HG03045 (cell line): ENCODE results near the gene TNRC6C.
"Not testable (repeated sequence)": the region's sequence is repeated elsewhere in the genome, so short reads cannot be mapped to it uniquely, and the experiment has no call there.

Experiments used
- ATAC-seq: cut with Tn5 transposase; IDR thresholded peaks from one replicate; pipeline ENCODE4 v1.9.1; 2021; ENCODE audit warnings: mild to moderate bottlenecking, moderate library complexity; ENCODE audit not compliant: unreplicated experiment

Gene TNRC6C

DNA sequence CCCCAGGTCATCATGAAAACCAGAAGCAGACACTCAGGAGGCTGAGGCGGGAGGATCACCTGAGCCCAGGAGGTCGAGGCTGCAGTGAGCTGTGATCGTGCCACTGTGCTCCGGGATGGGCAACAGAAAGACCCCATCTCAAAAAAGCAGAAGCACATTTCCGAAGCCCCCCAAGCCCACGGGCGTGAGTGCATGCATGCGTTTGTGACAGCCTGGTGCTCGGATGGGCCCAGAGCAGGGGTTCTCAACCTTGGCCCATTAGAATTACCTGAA, 150.9 kb downstream of the TNRC6C start:
- ATAC-seq = no peak

DNA sequence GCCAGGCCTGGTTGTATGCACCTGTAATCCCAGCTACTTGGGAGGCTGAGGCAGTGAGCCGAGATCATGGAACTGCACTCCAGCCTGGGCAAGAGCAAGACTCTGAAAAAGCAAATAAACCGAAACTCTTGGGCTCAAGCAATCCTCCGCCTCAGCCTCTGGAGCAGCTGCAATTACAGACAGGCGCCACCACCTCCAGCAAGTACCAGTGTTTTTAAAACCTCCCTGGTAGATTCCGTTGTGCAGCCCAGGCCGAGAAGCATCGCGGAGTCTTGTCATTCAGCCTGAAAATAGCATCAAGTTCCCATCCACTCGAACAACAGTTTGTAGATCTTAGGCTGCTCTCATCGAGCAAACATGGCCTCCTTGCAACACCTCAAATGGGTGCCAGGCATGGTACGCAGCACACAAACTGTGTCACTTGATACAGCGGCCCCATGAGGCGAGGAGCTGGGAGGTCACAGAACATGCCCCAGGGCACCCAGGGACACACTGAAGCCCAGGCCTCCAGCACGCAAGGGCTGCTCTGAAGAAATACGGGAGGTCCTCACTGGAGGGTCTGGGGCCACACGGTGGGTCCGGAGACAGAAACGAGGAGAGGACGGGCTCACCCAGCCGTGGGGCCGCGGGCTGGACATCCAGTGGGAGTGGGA, 152.0 kb downstream of the TNRC6C start:
- ATAC-seq = no peak

DNA sequence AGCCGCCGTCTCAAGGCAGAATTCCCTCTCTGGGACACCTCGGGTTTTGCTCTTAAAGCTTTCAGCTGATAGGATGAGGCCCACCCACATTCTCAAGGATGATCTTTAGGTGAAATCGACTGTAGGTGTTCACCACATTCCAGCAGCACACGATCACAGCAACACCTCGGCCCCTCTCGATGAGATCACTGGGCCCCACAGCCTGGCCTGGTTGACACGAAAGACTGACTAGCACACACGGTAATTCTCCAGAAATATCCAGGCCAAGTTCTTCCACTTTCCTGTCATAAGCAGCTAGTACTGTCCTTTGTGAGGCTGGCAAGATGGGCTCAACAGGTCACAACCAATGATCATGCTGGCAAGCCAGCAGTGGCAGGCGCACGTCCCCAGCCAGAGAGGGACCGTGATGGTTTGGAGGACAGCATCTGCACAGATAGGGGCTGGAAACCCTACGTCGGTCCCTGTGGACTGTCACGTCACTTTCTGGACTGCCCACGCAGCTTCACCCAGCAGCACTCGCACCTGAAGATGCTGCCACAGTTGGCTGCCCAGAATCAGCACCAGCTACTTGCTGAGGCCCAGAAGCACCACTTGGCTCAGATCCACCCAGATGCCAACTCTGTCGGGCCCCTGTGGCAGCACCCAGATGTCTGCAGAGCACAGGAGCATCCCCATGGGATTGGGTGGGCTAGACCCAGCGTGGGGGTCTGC, 152.7 kb downstream of the TNRC6C start:
- no peak for ATAC-seq

DNA sequence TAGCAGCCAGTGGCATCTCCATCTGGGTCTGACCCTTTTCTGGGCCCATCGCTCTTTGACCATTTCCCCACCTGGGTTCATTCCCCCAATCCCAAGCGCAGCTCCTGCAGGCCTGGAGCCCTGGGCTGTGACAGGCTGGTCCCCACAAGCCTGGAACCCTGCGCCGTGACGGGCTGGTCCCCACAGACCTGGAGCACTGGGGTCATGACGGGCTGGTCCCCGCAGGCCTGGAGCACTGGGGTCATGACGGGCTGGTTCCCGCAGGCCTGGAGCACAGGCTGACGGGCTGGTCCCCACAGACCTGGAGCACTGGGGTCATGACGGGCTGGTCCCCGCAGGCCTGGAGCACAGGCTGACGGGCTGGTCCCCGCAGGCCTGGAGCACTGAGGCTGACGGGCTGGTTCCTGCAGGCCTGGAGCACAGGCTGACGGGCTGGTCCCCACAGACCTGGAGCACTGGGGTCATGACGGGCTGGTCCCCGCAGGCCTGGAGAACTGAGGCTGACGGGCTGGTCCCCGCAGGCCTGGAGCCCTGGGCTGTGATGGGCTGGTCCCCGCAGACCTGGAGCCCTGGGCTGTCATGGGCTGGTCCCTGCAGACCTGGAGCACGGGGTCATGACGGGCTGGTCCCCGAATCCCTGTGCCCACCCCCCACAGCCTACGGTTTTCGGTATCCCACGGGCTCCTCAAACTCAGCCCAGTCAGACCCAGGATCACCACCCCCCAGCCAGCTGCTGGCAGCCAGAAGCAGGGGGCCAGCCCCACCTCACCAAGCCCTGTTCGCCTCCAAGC, 153.4 kb downstream of the TNRC6C start:
- no peak for ATAC-seq

DNA sequence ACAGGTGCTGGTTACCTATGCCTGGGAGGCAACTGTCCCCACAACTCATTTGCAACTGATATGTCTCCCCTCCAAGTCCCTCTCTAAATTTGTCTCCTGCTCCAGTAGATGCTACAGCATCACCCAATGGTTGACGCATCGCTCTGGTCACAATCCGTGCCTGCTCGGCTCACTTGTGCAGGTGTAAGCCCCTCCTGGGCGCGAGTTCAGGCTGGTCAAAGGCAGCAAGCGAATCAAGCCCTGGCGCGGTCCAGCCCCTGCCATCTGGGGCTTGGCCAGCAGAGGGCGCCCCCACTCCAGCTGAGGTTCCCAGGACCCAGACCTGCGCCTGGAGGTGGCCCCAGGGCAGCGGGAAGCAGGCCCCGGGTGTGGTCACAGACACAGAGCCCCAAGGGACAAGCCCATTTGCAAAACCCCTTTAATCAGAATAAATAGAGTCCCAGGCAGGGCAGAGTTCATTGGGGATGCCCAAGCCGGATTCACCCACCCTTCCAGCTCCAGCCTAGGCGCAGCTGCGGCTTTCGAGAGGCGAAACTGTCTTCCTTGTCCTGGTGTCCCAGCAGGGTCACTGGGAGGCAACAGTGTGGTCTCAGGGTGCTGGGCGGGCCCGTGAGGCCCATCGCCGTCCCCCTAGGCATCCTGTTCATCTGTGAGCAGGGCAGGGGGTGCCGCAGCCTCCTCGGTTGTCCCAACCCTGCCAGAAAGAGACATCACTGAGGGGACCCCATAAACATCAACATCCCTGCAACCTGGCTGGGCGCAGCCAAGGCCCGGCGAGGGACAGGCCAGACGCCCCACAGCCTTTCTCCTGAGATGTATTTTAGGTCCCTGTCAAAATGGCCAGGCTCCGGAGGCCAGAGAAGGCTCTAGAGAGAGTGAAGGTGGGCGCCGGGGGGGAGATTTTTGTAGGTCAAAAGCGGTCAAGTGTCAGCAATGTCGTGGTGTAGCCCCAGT, 154.3 kb downstream of the TNRC6C start:
- no peak for ATAC-seq

DNA sequence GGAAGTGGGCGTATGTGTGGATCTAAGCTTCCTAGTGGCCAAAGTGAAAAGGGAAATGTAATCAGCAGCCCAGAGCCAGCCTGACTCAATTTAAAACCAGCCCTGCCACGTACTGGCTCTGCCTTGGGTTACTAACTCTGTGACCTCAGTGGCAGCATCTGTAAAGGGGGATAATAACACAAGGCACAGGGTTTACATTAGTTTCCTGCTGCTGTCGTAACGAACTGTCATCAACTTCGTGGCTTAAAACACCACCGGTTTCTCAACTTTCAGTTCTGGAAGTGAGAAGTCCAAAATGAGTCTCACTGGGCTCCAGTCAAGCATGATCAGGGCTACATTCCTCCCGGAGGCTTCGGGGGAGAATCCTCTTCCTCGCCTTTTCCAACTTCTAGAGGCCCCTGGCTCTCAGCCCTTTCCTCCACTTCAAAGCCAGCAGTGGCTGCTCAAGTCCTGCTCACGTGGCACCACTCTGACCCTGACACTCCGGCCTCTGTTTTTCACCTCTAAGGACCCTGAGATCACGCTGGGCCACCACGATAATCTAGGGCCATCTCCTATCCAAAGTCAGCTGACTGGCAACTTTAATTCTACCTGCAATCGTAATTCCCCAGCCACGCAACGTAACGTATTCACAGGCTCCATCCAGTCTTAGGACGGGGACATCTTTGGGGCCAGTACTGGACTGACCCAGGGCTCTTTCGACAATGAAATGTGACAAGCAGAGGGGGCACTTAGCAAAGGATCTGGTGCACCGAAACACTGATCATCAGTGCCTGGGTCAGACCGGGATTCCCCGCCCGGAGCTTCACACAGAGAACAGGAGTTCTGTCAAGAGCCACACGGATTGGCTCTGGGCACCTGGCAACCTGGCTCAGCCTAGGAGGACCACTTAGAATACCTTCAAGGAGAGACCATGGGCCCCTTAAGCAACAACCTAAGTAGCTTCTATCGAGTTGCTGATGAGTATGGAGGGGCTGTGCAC, 155.6 kb downstream of the TNRC6C start:
- no peak for ATAC-seq

DNA sequence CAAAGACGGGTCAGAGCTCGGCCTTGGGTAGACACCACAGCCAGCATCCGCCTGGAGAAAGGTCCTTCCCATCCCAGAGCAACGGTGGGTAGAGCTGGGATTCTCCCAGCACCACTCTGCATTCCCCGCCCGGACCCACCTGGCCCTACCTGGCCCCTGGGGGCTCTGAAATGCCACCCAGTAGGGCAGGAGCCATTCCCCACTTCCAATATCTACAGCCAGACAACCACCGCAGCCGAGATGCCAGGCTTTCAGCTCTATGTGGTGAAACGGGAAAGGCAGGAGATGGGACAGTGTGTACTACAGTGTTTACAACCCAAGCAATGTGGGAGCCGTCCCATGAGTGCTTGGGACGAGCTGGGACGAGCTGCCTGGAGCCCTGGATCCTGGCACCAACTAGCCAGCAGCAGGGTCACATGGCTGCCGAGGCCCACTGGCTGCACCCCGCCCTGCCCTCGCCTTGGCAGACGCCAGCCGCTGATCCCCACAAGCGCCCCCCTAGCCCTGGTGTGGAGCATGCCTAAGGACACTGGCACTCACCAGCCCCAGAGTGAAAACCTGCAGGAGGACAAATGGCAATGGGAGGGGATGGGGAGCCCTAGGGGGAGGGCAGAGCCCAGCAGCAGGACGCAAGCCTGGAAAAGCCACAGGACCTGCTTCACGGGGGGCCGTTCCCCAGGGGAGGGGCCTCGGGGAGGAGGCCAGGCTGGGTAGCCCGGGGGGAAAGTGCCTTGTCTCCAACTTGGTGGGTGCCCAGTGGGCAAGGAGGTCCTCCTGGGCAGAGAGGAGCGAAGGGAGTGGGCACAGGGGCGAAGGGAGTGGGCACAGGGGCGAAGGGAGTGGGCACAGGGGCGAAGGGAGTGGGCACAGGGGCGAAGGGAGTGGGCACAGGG, 156.6 kb downstream of the TNRC6C start:
- no peak for ATAC-seq

DNA sequence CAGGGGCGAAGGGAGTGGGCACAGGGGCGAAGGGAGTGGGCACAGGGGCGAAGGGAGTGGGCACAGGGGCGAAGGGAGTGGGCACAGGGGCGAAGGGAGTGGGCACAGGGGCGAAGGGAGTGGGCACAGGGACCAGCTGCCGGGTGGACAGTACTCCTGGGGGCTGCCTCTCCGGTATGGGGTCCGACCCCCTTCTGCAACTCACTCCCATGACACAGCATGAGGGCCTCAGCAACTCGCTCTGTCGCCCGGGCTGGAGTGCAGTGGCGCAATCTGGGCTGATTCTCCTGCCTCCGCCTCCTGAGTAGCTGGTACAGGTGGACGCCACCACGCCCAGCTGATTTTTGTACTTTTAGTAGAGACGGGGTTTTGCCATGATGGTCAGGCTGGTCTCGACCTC, 157.3 kb downstream of the TNRC6C start:
- not testable (repeated sequence) for ATAC-seq

DNA sequence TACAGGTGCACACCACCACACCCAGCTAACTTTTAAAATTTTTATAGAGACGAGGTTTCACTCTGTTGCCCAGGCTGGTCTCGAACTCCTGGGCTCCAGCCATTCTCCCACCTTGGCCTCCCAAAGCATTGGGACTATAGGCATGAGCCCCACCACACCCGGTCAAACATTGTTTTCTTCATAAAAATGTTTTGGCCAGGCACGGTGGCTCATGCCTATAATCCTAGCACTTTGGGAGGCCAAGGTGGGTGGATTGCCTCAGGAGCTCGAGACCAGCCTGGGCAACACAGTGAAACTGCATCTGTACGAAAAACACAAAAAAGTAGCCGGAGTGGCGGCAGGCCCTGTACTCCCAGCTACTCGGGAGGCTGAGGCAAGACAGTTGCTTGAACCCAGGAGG, 157.9 kb downstream of the TNRC6C start:
- no peak for ATAC-seq

DNA sequence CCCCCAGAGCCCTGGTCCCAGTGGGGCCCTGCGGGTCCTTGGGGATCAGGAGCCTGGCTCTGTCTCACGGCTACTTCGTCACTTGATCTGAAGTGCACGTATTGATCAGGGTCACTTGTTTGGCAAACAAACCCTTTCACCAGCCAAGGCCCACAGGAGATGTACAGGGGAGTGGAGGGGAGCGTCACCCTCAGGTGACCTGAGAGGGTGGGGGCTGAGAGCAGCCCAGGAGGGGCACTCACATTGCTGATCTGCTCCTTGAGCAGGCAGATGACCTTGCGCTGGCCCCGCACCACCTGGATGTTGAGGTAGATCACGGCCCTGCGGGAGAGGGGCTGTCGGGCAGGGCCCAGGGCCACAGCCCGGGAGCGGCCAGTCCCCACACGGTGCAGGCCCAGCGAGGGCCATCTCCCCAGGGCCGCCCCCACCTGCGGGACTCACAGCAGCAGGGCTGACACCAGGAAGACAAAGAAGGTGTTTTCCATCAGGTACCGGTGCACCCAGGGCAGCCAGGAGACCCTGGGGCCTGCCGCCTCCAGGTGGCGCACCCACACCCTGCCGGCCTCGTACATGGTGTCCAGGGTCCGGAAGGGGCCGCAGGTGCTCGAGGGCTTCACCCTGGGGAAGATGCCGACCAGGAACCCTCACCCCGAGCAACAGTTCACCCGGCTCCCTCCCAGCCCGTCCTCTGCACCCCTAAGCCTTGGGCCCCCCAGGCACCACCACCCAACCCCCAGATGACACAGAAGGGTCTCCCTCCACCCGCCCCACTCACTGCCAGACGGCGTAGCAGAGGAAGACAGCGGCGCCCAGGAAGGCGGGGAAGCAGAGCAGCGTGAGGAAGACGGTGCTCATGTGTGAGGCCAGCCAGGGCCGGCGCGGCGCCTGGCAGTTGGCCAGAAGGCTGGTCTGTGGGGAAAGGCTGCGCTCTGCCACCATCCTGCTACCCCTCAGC, 158.8 kb downstream of the TNRC6C start:
- no peak for ATAC-seq

DNA sequence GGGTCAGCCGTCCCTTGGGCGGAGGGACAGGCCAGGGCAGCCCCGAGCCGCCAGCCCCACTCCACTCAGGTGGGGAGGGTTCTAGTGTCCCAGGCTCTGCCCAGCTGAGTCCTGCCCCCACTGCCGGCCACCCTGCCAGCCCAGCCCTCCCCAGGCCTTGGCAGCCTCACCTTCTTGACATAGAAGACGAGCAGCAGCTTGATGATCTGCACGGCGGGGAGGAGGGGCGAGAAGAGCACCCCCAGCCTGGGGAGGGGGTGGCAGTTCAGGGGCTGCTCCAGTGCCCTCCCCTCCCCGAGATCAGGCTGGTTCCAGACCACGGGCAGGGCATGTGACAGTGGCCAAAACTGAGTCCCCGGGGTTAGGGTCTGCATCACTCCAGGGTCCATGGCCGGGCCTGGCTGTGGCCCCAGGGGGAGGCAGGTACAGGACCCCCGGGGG, 160.3 kb downstream of the TNRC6C start:
- no peak for ATAC-seq

DNA sequence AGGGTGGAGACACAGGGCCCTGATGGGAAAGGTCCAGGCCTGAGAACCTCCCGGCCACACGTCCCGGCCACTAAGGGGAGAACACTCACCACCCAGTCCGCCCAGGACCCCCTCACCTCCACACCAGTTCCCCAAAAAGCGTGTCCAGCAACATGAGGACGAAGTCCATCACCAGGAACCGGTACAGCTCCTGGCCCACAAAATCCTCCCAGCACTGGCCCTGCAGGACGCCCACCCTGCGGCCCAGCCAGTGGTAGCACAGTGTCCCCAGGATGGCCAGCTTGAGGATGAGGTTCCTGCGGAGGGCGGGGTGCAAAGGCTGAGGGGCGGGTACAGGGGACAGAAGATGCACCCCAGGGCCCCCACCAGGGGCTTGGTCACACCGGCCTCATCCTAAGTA, 162.0 kb downstream of the TNRC6C start:
- no peak for ATAC-seq

DNA sequence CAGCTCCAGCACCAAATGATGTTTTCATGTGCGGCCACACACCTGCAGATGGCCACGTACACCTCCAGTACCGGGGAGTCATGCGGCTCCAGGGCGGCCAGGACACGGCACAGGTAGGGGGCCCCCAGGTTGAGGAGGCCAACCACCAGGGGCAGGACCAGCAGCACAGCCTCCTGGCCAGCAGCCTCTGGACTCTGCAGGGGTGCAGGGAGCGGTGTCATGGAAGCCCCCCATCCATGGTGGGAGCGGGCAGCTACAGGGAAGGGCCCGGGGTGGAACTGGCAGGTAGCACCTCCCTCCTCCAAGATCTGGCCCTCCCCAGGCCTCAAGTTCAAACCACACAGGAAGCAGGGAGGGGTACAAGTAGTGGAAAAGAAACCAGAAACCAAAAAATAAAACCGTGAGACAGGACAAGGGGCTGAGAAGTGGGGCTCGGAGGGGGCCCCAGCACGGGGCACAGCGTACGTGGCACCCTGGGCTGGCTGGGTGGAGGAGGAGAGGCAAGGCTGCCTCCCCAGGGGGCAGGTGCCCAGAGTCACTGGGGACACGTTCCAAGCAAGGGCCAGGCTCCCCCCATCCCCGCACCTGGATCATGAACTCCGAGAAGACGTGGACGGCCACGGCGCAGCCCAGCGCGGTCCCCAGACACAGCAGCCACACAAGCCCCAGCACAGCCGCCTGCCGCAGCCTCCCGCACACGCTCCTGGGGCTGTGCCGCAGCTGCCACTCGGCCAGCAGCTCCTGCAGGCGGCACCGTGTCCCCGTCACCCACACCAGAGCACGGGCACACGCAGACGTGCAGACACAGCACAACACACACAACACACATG, 162.7 kb downstream of the TNRC6C start:
- ATAC-seq = no peak

DNA sequence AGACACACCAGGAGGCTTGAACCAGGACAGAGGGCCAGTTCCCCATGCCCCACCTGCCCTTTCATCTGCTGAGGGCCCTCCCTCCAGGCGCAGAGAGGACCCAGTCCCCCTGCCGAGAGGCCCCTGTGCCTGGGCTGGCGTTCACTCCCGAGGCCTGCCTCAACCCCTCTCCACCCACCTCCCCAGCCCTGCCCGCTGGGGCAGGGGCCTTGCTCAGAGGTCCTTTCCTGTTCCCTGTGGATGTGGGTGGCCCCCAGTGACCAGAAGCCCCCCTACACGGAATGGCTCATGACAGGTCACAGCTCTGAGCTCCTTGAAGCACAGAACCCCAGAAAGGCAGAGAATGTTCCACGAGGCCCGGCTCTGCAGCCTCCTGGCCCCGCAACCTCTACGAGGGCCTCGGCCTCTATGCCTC, 163.3 kb downstream of the TNRC6C start:
- no peak for ATAC-seq

DNA sequence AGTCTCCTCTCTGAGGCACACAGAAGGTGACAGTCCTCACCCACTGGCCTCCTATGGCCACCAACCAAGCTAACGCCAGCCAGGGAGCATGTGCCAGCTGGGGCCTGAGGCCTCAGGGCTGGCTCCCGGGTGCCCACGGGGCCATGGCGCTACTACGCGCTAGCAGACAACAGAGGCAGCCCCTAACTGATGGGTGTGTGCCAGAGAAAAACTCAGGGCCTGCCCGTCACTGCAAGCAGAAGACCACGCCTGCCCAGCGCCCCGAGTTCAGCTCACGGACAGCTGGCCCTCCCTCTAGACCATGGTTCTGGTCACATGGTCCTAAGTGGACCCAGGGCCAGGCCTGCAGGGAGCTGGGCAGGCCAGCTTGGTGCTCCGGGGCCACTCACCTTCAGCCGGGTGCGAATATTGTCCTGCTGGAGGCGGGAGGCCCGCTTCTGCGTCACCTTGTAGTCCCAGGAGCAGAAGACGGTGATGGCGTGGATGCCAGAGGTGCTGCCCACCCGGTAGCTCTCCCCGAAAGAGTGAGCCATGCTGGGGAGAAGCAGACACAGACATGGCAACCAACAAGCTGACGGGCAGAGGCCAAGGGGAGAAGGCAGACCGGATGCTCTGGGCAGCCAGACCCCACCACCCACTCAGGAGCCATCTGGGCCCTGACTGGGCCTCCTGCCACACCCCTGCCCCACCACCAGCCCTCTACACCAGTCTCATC, 163.9 kb downstream of the TNRC6C start:
- no peak for ATAC-seq

DNA sequence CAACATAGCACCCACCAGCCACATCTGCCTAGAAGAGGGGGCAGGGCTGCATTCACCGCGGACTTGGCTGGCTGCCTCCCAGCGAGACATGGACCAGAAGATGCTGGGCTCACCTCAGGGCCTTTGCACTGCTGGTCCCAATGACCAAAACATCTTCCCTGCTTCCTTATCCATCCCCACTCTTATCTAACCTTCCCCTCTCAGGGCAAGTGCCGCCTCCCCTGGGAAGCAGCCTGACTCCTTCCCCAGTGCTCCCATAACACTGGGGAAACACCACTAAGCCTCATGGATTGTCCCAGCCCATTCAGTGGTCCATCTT, 164.4 kb downstream of the TNRC6C start:
- ATAC-seq = no peak
